COLO668 (cell line): ENCODE results near the gene TMOD4.

Source experiments
- DNase-seq: peaks from one replicate; lab custom pipeline; 2025; ENCODE audit not compliant: unreplicated experiment; lab: John Stamatoyannopoulos, UW

Gene TMOD4

DNA sequence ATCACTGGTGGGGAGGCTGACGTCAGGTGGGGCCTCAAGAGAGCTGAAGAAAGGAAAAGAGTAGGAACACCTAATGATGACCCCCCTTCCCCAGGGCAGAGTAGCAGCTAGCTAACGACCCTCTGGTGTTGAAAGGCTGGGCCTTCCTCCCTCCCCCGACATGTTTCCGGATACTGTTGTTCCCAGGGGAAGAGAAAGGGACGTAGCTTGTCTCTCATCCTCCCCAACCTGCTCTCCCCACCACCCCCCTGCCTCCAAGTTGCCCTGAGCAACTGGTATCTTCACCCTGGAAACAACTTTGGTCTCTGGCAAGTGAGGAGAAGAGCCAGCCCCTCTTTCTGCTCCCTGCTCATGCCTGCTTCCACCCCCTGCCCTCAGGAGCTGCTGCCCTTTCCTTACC is 31.8 kb downstream of the TMOD4 start:
- no peak for DNase-seq

DNA sequence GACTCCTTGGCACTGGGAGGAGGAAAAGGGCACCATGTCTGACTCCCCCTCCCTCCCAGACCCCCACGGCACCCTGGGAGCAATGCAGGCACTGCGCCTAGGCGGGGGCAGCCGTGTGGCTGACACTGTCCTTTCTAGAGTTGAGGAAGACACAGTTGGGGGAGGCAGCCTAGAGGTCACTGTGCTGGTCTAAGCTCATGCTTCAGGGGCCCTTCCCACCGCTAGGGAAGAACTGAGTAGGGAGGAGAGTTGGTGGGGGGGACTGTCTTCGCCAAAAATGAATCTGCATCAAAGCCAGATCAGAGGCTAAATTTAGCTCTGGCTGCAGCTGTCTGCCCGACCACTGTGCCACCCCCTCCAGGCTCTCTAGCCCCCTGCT is 32.7 kb downstream of the TMOD4 start:
- DNase-seq = no peak

DNA sequence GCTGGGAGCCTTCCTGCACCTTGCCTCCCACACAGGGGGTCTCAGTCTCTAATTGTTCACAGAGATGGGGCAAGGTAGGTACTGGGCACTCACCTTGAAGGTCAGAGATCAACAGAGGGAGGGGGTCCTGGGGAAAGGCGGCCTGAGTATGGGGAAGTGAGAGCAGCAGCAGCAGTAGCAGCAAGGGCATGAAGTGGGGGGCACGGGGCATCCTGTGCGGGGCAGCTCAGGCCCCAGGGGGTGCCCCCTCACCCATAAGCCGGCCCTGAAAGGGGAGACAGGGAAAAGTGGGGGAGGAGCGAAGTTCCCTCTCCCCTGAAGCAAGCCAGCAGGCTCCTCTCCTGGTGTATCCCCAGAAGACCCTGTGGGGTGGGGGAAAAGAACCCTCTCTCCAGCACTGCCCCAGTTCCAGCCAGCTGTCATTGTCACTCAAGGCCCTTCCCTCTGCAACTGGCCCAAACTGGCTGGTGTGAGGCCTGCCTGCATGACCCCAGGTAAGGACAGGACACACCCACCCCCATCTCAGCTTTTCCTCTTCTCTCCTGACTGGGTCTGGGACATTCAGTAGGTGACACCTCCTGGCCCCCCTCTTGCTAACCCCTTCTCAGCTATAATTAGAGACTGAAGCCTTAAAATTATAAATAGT is 33.2 kb downstream of the TMOD4 start:
- DNase-seq = no peak

DNA sequence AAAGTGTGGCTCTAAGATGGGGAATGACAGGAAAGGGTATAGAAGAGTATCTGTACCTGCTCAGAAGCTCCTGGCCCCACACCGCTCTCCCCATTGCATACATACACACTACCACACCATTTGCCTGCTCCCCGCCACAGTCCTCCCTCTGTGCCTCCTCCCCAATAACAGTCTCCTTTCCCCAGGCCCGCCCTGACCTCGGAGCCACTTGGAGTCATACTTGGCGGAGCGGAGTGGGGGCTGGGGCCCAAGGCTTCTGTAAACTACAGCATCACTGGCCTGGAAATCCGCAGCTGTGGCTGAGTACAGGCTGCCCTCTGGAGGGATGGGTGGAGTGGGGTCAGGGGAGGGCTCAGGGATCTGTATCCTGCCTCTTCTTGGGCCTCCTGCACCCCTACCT is 38.0 kb downstream of the TMOD4 start:
- no peak for DNase-seq

DNA sequence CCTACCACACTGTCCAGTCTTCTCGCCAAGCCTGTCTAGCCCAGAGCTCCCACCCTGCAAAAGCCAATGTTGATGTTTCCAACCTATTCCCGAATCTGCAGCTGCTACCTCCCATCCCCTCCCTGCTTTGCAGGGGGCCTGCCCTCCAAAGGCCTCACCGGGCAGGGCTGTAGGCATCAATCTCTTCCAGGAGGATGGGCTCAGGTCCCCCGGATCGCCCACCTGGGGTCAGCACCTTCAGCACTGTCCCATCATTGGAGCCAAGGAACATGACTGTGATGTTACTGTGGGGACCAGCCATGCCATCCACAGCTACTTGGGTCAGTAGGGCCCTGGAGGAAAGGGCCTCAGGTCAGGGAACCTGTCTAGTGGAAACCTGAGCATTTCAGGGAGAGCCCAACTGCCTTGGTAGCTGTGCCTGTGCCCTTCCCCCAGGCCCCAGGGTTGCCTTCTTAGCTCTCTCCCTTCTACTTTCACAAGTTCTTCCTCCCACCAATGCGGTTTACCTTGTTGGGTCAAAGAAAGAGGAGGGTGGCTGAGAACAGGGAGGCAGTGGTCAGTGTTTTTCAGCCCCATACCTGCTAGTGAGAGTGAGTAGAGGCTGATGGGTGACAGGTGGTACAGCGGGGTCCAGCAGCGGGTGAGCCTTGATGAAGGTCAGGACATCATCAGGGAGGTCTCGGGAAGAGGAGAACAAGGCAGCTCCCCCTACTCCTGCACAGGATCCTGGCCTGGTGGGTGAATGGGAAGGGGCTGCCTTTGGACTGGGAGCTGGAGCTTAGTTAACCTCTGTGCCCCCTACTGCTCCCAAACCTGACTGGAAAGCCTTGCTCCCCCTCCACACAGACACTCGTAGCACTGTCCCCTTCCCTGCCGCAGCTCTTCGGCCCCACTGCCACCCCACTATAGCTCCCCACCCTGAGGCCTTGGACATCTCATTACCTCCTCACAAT is 40.1 kb downstream of the TMOD4 start:
- no peak for DNase-seq

DNA sequence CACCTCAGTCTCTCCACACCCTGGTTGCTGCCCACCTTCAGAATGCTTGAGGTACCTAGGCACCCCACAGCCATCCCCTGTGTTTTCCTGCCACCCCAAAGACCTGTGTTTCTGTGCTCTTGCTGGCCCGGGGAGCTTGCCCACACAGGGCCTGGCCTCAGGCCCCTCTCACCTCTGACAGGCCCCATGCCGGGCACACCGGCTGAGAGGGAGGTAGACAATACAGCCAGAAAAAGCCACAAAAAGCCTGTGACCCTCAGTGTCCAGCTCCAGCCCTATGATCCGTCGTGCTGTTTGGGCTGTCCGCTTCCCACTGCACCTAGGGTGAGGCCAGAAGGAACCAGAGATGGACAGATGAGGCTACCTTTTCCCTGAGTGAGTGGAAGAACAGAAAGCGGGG is 40.8 kb downstream of the TMOD4 start:
- no peak for DNase-seq

DNA sequence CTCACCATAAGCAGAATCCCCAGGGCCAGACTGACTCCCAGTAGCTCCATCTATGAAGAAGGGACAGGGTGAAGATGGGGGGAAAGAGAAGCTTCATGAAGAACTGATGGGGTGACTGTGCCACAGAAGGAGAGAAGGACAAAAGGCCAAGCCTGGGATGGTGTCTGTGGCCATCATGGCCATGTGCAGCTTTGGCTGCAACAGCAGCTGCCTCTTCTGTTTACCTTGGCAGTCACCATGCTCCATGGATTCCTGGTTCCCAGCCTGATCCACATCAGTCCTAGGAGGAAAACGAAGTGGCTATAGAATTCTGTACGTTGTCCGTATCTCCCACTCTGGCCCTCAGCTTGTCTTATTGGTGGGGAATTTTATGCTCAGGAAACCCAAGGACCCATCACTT is 41.4 kb downstream of the TMOD4 start:
- DNase-seq = peak; percentile 24

DNA sequence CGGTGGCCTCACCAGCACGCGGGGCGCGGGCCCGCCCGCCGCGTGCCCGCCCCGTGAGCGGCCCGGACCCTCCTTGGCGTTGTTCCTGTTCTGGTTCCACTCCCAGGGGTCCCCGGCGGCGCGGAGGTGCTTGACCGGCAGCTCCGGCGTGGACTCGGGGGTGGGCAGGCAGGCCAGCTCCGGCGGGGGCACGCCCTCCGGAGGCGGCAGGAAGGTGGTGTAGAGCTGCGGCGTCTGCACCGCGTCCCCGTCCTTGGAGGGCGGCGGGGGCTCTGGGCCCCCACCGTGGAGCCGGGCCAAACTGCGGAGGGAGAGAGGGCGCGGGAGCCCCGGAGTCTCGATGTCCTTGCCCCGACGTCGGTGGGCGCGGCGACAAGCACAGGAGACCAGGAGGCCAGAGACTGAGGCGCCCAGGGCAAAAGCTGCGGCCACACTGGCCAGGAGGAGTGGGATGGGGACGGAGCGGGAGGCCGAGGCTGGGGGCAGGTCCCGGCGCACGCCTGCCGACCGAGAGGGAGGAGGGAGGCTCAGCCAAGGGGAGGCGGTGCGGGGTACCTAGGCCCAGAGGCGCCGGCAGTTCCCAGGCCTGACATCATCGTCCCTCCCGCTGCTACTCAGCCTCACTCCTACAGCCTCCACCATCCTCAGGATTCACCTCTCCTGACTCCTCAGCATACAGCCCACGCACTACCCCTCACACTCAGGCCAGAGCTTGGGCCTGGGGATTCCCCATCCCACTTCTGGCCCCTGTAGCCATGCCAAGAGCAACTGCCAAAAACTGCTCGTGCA is 42.6 kb downstream of the TMOD4 start:
- no peak for DNase-seq

DNA sequence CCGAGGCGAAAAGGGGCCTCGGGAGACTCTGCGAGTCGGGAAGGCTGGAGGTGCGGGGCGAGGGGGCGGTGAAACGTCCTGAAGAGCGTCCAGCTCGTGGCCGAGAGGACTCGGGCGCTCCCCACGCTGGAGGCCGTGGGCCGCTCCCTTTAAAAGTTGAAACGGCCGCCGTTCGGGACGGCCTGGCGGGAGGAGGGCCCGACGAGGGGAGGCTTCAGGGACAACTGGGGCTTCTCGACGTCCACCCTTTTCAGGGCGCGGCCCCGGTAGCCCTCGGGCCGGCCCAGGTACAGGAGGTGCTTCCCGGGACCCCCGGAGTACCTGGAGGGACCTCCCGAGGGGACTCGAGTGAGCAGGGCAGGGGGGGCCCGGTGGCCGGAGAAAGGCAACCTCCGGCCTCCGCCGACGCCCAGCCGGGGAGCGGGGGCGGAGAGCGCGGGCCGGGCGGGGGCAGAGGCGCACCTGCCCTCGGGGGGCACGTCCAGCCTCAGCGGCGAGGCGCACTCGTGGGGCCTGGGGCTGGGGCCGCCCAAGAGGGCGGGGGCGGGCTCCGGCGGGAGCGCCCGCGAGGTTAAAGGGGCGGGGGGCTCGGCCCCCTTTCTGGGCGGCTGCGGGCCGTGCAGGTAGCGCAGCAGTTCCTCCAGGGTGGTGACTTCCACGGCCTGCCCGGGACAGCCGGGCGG is 43.3 kb downstream of the TMOD4 start:
- no peak for DNase-seq

DNA sequence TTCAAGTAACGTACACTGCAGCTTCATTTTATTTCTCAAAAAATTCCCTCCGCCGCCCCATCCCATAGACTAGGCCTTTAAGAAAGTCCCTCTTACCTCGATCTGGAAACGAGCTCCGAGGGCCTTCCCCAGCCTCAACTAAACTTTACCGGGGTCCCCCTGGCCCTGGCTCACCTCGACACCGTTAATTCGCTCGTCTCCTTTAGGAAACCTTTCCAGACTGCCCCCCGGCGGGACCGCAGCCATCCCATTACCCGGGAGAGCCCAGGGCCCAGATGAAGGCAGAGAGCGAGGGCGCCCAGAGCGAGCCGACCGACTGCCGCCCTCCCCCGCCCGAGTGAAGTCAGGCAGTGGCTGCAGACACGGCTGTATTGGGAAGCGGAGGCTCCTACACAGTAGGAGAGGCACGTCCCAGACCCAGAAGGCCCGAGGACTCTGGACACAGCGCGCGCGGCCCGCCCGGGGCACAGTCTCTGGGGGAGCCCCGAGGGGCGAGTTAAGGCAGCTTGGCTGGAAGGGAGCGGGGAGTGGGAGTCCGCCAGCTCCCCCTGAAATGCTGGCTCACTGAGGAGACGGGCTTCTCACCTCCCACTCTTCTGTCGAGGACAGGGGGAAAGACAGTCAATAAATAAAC is 44.0 kb downstream of the TMOD4 start:
- DNase-seq = peak; percentile 58

DNA sequence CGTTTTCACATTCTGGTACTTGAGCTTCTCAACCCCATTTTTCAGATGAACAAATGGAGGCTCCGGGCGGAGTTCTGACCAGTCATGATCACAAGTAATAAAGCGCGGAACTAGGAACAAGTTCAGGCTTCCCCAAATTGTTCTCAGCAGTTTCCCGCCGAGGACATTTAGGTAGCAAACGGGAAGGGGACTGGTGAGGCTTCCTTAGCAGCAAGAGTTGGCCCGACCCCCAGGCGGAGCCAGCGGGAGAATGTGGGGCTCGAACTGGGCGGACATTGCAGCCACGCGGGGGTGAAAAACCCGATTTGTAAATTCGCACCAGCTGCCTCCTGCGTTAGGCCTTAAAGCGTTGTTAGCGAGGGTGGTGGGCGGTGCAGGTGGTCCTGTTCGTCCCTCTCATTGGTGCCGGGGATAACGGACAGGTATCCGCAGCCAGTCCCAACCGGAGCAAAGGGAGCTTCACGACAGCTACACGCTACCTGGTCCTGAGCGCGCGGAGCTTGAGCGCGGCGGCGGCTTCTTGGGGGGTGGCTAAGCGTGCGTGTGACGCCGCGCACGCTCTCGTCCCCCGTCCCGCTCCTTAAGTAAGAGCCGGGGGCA is 44.7 kb downstream of the TMOD4 start:
- peak; percentile 89 for DNase-seq

DNA sequence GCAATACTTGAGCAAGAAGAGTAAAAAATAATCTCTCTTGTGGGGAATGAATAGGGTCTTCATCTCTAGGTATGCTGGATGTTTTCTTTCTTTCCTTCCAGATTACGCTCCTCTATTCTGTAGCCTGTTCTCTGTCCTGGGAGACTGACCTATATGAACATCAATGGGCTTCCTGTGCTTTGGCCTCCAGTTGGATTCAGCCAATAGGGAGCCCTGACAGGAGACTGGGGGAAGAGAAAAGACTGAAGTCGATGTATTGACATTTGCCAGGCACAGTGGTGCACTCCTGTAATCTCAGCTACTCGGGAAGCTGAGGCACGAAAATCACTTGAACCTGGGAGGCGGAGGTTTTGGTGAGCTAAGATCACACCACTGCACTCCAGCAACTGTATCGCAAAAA is 47.0 kb downstream of the TMOD4 start:
- DNase-seq = no peak

DNA sequence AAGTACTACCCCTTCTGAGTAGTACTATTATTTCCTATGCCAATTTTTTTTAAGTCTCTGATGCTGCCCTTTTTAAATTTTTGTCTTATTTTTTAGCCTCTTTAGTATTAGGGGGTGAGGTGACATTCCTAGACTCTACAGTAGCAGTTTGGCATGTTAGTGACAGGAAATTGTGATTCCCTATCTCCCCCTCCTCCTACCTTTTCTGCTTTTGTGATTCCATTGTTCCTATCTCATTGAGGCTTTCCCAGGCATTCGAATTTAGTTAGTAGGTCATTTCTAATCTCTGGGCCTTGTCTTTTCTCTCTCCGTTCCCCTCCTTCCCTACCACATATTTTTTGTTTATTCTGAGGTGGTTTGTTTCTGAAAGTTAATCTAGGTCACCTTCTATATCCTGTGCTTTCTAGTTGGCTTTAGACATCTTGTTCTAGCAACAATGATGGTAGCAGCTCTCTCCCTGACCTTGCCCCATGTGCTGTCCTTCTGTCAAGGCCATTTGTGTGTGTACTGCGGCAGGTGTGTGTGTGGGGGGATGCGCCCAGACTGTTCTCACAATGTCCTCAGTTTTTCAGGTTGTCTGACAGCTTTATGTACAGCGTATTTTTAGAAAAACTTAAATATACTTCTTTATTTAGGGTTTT is 50.9 kb downstream of the TMOD4 start:
- no peak for DNase-seq
